Effector CD4-positive, alpha-beta T cell (primary cell): ENCODE results near the gene RRP9.

Source experiments
- DNase-seq: peaks from one replicate; pipeline ENCODE4 v3.0.0-alpha.2; 2020

The RRP9 gene

DNA sequence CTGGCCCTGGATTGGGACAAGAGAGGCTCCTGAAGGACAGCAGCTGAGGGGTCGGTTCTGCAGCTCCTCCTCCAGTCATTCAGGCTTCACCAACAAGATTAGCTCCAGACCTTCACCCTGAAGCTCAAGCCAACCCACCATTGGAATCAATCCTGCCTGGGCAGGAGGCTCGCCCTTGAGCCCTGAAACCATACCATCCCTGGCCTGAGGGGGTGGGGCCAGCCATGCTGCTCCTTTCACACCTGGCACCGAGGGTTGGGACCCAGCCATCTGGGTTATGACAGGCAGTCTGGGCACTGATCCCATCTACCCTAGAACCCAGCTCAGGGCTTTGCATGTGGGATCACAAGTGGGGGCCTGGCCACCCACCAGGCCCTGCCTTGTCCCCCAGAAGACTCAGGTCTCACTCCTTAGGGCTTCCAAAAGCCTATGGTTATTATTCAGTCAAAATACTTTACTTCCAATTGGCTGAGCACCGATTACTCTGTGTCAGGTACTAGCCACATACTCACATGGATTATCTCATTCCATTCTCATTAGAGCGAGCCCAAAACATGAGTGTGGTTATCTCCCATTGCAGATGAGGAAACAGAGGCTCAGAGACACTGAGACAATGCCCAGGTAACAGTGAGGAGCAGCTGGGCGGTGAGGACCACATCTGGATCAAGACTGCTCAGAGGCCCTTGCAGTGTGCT lies 29.0 kb upstream of the RRP9 start:
- DNase-seq = no peak

DNA sequence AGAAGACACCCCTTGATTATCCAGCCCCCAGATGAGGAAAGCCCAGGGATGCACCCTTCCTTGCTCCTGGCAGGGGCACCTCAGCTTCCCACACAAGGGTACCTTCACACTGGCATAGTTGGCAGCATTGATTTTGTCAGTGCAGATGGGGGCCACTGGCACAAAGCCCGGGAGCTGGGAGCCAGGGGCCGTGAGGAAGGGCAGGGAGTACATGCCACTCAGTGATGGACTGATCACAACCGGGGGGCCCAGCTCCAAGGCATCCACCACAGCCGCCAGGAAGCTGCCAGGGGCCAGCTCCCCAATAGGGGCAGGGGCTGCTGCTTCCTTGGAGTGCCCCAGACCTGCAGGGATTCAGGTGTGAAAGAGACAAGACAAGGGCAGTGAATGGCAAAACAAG lies 28.1 kb upstream of the RRP9 start:
- DNase-seq = no peak

DNA sequence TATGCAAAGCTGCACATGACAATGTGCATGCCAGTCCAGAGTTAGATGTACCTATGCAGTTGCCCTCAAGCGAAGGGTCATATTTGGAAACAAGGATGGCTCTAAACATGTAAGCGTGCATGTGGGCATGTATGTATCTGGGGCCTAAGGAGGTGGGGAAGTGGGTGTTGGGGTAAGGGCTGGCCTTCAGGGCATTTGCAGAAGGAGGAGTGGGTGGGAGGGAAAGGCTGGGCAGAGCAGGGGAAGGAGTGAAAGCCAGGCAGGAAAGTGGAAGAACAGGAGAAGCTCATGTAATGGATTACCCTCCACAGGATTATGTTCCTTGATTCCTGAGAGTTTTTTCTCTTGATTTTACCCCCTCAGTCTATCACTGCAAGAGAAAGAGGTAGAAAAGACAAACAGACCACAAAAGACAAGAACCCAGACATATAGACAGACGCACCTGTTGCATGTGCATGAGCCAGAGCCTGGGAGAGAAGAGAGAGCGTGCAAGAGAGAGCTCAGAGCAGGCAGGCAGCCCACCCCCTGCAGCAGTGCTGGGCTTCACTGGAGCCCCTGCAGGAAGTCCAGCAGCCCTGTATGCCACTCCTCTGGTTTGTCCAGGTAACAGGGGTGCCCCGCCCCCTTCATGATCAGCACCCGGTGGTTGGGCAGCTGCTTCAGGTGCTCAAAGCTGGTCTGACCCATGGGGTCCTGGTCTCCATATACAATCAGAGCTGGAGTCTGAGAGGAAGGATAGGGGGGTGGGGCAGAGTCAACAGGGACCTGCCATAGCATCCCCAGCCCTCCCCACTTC lies 27.4 kb upstream of the RRP9 start:
- no peak for DNase-seq

DNA sequence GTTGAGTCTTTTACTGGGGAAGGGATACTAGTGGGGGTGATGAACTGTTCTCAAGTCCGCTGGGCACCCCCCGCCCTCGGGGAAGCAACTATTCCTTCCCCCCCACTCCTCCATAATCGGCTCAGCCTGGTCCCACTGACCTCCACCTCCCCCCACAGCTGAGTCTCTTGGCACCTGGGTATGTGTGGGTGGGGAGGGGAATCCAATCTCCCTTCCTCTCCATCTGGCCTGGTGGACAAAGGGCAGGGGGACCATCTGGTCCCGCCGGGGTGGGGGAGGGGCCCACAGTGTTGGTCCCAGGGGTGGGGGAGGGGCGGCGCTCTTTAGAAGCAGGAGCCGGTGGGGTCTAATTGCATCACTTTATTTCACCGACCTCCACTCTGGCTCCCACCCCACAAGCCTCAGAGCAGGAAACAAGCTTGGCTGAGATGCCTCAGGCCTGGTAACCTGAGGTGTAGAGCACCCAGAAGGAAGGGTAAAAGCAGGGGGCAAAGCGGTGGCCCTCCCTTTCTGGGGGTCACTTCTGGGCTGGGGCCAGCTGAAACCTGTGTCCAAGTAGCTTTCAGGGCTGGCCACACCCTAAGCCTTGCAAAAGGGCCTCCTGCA lies 26.6 kb upstream of the RRP9 start:
- DNase-seq = no peak

DNA sequence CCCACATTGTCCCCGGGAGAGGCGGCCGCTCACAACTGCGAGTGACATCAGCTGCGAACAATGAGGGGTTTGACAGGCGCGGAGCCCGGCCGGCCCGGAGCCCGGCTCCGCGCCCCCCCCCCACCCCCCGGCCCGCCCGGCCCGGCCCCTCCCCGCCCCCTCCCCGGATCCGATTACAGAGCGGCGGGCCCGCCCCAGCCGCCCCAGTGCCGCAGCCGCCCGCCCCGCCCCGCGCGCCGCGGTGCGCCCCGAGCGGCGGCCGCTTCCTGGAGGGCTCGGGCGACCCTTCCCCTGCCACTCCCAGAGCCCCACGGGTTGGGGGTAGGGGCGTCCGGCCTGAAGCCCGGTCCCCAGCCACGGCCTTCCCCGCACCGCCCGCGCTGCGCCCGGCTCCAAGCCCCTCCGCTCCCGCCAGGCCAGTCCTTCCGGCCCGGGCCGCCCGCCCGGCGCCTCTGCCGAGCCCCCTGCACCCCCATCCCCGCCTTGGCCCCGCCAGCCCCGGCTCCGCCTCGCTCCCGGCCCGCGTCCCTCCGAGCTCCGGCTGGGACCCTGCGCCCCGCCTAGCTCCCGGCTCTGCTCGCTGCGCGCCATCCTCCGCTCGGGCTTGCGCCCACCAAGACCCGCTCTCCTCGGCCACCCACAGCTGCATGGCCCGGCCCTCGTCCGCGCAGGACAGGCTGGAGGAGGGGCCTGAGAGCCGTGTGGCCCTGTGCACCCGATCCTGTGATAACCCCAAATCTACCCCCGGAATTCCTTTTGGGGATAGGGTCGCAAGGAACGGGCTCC lies 25.9 kb upstream of the RRP9 start, which contains the start of gene PCBP4:
PCBP4 (minus strand) TSS at position 71 of the 786 bp plus-strand sequence. CDS start 6,214 bp downstream, outside the sequence.
- peak; percentile 25 for DNase-seq

DNA sequence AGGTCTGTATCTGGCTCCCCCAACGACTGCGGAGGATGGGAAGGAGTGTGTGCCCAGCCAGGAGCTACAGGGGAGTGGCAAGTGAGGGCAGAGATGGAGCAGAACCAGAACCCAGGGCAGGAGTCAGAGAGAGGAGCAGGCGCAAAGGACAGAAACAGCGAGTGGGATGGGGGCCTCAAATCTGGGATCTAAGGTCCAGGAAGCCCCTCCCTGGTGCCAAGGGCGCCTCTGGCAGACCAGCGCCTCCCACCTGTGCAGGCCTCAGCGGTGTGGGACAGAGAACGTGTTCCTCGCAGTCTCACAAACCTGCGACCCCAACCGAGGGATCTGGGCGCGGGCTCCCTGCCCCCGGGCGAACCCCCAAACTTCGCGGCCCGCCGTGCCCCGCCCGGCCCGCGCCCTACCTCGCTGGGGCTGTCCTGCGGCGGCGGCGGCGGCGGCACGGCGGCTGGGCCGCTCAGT lies 25.2 kb upstream of the RRP9 start:
- DNase-seq = no peak

DNA sequence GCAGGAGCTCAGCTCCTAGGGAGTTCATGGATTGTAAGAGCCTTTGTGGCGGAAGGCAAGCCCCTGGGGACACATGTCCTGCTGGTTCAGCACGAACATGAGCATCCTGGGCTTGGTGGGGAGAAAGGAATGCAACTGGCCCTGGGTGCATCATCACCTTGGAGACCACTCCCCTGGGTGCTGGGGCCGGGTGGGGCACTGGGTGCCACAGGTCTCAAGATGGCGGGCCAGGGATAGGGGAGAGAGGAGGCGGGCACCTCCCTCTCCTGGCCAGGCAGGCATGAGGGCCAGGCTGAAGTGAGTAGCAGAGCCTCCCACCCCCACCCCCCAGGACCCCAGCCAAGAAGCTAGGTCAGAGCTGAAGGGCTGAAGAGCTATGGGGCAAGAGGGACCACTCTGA lies 24.8 kb upstream of the RRP9 start:
- DNase-seq = no peak

DNA sequence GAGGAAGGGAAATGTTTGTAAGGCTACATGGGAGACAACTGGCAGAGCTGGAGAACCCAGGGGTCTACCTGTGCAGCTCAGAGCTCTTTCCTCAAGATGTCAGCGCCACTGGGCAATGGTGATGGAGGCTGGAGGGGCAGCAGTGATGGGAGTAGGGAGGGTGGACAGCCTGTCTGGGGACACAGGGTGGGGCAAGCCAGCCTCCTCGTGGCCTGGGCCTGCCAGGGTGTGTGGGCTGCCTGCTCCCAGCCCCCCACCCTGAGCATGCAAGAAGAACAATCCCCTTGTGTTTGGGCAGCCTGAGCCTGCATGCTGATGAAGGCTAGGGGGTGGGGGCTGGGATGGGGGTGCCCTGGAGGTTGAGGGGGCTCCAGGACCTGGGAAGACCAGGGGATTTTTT lies 24.3 kb upstream of the RRP9 start:
- no peak for DNase-seq

DNA sequence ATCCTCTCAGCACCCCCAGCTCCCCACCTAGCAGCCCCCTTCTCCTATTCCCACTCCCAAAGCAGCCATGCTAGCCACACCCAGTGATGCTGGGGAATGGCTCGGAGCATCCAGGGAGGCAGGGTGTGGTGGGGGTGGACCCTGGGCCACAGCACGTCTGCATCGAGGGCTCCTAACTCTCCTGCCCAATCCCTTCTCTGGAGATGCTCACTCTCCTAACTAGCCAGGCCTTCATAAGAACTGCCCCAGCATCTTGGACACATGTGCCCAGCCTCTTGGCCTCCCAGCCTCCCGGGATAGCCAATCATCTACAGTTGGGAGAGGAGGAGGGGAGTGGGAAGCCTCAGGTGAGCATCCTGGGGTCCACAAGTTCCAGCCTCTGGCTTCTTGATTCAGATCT lies 22.8 kb upstream of the RRP9 start:
- no peak for DNase-seq

DNA sequence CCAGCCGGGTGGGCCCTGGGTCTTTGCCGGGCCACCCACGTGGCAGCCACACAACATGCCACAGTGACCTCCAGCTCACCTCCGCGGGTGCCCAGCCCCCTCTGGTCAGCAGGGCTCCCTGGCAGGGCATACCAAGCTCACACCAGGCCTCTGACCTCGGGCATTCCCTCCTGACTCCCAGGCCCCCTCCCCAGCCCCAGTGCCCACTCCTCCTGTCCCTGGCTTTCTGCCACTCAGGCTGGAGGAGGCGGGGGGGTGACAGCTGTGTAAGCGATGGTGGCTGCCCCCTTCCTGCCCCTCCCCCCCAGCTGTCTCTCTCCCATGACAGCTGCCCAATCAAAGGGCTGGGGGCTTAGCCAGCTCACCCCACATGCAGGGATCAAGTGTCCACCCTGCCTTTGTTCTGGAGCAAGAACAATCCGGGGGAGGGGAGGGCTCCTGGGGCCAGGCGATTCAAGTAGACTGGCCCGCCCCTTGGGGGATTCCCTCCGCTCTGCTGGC lies 22.3 kb upstream of the RRP9 start:
- DNase-seq = no peak

DNA sequence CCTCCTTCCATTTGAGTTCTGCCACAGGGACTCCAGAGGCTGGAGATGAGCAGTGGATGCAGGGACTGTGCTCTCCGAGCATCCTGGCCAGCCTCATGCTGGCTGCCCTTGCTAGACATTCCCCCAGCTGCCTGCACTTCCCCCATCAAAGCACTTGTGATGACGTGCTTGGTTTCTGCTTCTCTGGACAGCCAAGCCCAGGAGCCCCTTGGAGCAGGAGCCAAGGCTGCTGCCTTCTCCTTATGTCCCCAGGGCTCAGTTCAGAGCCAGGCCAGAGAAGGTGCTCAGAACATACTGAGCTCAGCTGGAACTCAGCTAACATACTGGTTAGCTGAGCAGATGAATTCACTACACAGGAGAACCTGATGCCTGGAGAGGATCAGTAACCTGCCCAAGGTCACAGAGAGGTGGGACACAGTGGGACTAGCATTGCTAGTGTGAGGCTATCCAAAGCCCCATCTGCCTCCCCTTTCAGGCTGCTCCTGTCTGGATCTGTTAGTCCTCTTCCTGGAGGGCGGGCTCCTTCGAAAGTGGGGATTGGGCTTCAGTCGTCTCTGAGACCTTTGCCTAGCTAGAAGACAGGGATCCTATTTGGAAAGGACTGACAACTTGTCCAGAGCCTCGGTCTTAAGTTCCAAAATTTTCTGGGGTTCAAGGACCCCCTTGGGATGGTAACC lies 21.3 kb upstream of the RRP9 start:
- DNase-seq = no peak

DNA sequence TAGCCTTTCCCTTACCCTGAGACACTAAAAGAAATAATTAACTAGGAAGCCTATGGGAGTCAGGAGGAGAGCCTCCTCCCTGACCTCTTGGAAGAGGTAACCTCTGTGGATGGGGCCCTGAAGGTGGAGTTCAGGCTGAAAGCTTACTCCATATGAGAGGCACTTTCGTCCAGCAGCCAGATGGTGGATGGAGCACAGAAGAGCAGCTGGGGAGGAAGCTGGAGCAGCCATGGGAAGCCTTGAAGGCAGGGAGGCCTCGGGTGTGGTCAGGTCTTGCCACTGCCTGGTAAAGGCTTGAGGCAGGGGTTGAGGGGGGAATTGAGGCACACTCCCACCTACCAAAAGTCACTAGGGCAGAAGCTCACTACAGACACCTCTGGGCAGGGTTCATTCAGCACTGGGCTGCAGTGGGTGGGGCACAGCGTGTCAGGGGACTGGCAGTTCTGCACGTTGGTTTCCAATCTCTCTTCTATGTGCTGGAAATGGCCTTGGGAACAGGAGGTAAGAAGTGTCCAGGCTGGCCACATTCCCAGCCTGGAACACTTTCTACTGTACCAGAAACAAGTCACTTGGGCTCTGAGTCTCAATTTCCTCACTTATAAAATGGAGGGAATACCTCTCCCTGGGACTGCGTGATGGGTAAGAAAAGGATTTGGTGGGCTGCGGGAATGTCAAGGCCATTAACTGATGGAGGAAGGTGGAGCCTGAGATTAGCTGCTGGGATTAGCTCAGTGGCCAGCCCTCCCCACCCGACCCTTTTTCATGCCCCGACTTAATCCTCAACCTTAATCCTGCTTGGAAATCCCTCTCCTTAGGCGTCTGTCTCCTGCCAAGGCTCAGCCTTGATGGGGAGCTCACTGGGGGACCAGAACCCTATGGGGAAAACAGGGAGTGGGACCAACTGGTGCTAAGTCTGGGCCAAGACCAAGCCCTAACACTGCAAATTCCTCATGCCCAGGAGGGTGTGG lies 20.2 kb upstream of the RRP9 start:
- DNase-seq = no peak

DNA sequence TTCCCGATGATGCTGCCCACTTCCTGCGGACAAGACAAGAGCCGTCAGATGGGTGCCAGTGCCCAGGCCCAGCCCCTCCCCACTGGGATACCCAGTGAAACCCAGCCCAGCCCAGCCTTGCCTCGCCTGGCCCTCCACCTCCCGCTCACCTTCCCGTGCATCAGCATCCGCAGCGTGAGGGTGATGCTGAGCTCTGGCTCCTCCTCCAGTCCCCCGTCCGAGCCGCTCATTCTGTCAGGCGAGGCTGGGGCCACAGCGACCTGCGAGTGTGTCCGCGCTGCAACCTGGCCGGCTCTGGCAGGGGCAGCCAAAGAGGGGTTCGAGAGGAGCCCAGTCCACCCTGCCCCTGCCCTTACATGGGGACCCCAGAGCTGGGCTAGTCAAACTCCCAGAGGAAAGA lies 19.3 kb upstream of the RRP9 start:
- DNase-seq = no peak

DNA sequence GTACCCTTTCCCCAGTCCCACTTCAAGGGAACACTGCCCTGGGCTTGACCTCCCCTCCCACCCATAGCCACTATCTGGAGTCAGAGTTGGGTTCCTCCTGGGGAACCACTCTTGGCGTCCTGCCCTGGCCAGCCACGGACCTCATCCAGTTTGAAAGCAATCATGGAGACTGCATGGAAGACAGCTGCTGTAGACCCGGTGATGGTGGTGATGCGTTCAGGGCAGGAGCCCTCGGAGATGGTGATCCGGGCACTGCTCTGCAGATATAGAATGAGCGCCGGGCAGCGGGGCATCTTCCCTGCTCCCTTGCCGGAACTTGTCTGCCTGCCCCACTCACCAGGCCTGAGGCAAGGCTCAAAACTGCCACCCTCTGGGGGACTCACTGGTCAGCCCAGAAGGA lies 18.7 kb upstream of the RRP9 start:
- no peak for DNase-seq

DNA sequence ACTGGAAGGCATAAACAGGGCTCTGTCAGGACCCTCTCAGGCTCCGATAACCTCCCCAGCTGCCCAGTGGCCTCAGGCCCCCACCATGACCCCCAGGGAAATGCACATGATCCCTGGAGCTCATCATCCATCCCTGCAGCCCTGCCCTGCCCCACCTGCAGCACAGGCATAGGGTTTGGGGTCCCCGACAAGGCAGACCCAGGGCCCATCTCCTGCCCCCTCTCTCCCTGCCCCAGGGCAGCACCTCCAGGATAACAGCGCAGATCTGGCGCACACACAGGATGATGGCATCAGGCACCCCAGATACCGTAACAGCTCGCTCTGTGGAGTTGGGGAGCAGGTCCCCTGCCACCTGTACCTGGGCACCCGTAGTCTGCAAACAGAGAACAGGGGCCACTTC lies 17.9 kb upstream of the RRP9 start:
- DNase-seq = no peak

DNA sequence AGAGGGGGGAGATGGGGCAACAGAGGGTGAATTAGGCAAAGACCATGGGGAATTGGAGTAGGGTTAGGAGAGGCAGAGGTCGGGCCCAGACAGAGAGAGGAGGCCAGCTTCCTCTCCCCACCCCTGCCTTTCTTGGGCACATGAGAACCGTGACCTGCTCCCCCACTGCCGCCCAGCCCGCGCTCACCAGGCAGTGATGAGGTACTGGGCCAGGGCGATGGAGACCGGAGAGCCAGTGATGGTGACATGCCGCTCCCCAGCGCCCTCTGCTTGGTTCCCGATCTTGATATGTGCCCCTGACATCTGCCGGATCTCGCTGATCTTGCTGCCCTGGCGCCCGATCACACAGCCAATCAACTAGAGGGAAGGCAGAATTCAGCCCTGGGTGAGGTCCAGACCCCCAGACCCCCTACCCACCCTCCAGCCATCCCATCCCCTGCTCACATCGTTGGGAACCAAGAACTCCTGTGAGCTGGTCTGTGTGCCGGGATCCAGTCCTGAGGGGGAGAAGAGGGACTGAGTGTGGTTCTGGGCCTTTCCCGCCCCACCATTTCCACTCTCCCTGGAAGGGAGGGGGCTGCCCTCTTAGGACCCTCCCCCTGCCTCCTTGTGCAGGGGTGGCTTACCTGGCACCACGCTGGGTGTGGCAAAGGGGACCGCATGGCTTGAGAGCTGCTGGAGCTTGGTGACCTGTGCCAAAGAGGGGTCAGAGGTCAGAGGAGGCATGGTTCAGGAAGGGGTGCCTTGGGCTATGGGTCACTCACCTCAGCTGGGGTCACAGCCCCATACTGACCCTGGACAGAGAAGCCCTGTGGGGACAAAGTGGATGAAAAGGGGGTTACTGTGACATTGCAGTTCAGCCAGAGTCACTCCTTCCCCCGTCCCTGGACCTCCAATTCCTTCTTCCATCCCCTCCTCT lies 17.2 kb upstream of the RRP9 start:
- DNase-seq = no peak

DNA sequence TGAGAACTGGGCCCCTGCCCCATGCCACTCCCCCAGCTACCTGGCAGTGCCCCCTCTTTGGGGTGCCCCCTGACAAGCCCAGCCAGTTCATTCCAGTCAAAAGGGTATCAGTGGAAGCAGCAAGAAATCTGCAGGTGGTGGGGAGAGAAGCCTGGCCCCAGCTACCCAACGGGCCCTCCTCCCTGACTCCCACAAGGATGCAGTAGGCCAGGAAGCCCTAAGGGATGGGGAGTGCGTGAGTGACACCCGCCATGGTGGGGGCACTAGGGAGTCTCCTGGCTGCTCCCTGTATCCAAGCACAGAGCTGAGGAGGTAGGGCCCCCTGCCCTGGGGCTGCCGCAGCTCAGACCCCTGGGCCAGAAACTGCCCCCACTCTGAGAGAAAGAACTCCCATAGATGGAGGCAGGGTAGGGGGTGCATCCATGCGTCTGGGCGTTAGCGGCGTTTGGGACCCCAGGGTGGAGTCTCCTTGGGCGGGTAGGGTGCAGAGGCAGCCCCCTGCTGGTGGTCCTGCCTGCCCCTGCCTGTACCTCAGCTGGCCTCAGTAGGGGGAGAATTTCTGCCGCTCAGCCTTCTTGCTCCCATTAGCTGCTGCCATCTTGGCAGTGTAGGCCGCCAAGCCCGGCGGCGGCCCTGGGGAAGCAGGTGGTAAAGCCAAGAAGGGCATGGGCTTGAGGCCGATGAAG lies 16.0 kb upstream of the RRP9 start:
- no peak for DNase-seq

DNA sequence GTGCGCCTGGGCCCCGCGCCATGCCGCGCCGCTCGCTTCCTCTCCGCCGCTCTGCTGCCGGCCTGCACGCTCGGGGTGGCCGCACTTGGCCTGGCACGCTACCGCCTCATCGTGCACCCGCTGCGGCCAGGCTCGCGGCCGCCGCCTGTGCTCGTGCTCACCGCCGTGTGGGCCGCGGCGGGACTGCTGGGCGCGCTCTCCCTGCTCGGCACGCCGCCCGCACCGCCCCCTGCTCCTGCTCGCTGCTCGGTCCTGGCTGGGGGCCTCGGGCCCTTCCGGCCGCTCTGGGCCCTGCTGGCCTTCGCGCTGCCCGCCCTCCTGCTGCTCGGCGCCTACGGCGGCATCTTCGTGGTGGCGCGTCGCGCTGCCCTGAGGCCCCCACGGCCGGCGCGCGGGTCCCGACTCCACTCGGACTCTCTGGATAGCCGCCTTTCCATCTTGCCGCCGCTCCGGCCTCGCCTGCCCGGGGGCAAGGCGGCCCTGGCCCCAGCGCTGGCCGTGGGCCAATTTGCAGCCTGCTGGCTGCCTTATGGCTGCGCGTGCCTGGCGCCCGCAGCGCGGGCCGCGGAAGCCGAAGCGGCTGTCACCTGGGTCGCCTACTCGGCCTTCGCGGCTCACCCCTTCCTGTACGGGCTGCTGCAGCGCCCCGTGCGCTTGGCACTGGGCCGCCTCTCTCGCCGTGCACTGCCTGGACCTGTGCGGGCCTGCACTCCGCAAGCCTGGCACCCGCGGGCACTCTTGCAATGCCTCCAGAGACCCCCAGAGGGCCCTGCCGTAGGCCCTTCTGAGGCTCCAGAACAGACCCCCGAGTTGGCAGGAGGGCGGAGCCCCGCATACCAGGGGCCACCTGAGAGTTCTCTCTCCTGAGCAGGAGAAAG lies 14.4 kb upstream of the RRP9 start:
- DNase-seq = no peak
